GM18505 (cell line): Measurements from ENCODE around the gene SH3RF3.

Experiments
- ATAC-seq: cut with Tn5 transposase; IDR thresholded peaks from one replicate; pipeline ENCODE4 v1.9.1; 2021; ENCODE audit not compliant: unreplicated experiment
- POLR2A ChIP-seq: IDR thresholded peaks from 4 replicates; pipeline ENCODE4 v1.6.1; 2011; ENCODE audit warnings: borderline replicate concordance; ENCODE audit not compliant: insufficient read depth, insufficient read length; ENCODE audit errors: extremely low read depth

The SH3RF3 gene

DNA sequence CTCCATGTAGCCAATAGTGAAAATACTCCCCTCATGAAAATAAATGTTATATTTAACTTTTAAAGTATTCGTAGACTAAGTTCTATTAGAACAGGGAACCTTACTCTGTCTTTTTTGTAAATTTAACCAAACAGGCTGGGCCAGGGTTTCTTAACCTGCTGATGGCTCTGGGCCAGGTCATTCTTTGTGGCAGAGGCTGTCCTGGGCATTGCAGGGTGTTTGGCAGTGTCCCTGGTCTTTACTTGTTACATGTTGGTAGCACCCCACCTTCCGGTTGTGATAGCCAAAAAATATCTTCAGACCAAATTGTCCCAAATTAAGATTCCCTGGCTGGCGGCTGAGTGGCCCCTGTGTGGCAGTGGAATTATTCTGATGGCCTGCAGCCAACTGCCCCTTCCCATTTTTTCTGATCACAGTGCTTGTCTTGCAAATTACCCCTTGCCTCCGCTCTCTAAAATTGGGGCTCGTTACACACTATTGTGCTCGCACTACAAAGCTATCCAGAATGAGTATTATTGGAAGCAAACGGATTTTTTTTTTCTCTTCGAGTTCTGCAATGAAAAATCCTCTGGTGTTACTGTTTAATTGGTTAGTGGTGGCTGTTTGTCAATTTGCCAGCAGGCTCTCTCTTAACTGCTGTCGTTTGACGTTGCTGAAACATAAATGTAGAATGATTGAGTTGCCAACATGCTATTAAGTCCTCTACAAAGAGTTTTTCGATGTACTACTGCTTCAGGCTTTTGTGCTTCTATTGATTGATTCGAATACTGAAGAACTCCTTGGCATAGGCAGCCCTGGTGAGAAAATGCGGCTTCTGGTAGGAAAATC lies 216.9 kb downstream of the SH3RF3 start:
- no peak for TF ChIP-seq POLR2A
- no peak for ATAC-seq

DNA sequence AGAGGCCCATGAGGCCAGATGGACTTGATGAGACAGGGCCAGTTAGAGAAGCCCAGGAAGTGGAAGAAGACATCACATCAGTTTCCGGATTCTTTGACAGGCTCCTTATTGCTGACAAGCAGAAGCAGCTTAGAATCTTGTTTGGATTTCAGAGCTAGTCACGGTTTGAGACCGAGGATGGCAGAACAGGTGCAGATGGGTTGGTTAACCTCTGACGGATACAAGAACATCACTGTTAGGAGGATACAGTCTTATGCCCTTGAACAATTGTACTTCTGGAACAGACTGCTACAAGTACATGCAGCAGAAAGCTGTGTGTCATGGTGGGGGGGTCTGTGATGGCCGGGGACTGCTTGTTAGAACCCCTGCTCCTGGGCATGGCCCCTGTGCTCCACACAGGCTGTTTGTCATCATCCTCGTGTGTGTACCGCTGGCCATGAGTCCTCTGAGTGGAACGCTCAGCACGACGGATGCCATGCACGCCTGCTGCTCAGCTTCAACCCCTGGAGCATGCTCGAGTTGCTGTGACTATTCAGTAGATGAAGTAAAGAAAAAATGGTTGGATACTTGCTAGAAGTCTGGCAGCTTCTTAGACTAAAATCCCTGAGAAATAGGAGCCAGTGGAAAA lies 217.7 kb downstream of the SH3RF3 start:
- TF ChIP-seq POLR2A: no peak
- no peak for ATAC-seq

- no peak for TF ChIP-seq POLR2A
These were observed 218.6 kb downstream of the SH3RF3 start for GRCh38 chr2:109347626-109348025.

GRCh38 chr2:109348190-109348589 lies 219.2 kb downstream of the SH3RF3 start:
- ATAC-seq: no peak
- no peak for TF ChIP-seq POLR2A

More at GRCh38 chr2:109347626-109348025, 218.6 kb downstream of the SH3RF3 start:
- ATAC-seq: no peak

- TF ChIP-seq POLR2A: no peak
- ATAC-seq: peak; percentile 55
These were observed 219.9 kb downstream of the SH3RF3 start for GRCh38 chr2:109348671-109349502.

GRCh38 chr2:109349503-109350465 lies 220.8 kb downstream of the SH3RF3 start:
- no peak for TF ChIP-seq POLR2A
- no peak for ATAC-seq

DNA sequence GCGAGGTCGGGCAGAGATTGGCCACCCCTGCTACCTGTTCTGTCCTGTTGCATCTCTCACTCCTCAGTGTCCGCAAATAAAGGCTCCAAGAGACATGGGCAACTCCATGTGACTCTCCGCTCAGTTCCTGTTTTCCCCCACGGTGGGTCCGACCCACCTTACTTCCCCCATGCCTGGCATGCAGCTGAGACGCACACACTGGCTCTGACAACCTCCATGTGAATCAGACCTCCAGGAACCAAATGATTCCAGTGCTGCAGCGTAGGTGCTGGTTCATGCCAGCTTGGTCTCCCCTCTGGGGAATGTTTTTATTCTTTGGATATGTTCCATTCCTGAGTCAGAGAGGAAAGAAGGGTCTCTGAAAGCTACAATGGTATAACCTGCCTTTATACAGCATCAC lies 221.5 kb downstream of the SH3RF3 start:
- ATAC-seq: no peak
- no peak for TF ChIP-seq POLR2A

GRCh38 chr2:109351164-109351756 lies 222.3 kb downstream of the SH3RF3 start:
- TF ChIP-seq POLR2A: no peak
- ATAC-seq: no peak

DNA sequence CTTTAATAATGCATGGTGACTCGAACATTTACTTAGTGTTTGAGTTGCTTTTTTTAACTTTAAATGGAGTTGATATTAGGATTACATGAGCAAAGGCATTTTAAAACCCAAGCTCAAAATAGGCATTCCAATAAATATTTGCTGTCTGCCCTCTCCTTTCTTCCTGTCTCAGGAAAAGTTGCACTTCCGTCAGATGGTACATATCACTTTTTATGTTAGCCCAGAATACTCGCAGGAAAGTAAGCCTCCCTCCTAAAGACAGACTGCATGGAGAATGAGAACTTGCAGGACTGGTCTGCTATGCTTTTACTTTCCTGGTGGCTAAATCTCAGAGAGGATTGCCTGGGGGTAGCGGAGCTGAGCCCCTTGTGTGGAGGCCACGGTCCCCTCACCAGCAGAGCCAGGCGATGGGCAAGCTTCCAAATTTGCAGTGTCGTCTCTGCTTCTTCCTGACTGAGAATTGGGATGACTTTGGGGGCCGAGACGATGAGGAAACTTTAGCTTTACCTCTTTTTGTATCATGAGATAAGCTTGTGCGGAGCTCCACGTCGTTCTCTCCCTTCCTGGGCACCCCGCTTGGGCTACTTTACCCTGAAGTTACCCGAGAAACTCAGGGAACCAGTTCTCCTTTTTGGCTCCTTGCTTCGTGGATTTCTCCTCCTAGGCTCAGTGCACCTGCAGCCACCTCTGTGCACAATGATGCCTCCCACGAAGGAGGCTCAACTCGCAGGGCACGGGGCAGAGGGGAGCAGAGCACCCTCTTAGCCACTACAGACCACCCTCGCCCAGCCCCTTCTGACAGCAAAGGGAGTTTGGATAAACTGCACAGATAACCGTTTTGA lies 223.3 kb downstream of the SH3RF3 start:
- no peak for TF ChIP-seq POLR2A
- no peak for ATAC-seq

GRCh38 chr2:109352898-109353689 lies 224.1 kb downstream of the SH3RF3 start:
- ATAC-seq: no peak
- TF ChIP-seq POLR2A: no peak
